Osteoblast (primary cell): ENCODE data around the gene SPTB. TPM values are rescaled to one million over a fixed set of nuclear protein-coding genes. Genes with fewer than 3 reads are reported as not detected.

Experiments used
- DNase-seq: peaks from one replicate; pipeline ENCODE4 v3.0.0; 2011; ENCODE audit warnings: low spot score, mixed read lengths; ENCODE audit not compliant: insufficient read length; ENCODE audit errors: missing footprints
- H2AFZ ChIP-seq: 2 replicates; pipeline ENCODE4 v1.6.0; 2011; ENCODE audit warnings: mild to moderate bottlenecking, low read length
- H3K27ac ChIP-seq: 2 replicates; pipeline ENCODE4 v1.5.1; 2011; ENCODE audit warnings: mild to moderate bottlenecking, low read depth, low read length, moderate library complexity
- H3K27me3 ChIP-seq: 2 replicates; pipeline ENCODE4 v1.6.0; 2012; ENCODE audit warnings: mild to moderate bottlenecking, control low read depth, inconsistent platforms, low read length, moderate library complexity; ENCODE audit not compliant: insufficient read depth
- H3K36me3 ChIP-seq: 2 replicates; pipeline ENCODE4 v1.5.1; 2011; ENCODE audit warnings: mild to moderate bottlenecking, low read length, control low read depth, moderate library complexity; ENCODE audit not compliant: insufficient read depth
- H3K4me1 ChIP-seq: 2 replicates; pipeline ENCODE4 v1.5.1; 2011; ENCODE audit warnings: mild to moderate bottlenecking, low read length, control low read depth, moderate library complexity; ENCODE audit not compliant: insufficient read depth
- H3K4me2 ChIP-seq: 2 replicates; pipeline ENCODE4 v1.6.0; 2011; ENCODE audit warnings: mild to moderate bottlenecking, low read length; ENCODE audit not compliant: insufficient read depth
- H3K4me3 ChIP-seq: fragments of 200-600 bp; sonication (generic); 3 replicates; pipeline ENCODE4 v1.5.1; 2012; ENCODE audit warnings: mild to moderate bottlenecking, low read length, inconsistent platforms; ENCODE audit not compliant: insufficient read depth
- H3K79me2 ChIP-seq: 2 replicates; pipeline ENCODE4 v1.6.0; 2012; ENCODE audit warnings: mild to moderate bottlenecking, low read length, control low read depth, inconsistent platforms; ENCODE audit not compliant: insufficient read depth
- H3K9me3 ChIP-seq: 2 replicates; pipeline ENCODE4 v1.5.1; 2011; ENCODE audit warnings: low read depth, low read length, control low read depth
- H4K20me1 ChIP-seq: 2 replicates; pipeline ENCODE4 v1.6.0; 2012; ENCODE audit warnings: mild to moderate bottlenecking, low read length, control low read depth; ENCODE audit not compliant: insufficient read depth
- total RNA-seq: library from RNA; depleted of rRNA; stranded (reverse); fragments of >200 nt; gene quantifications from 2 replicates; pipeline ENCODE4 v1.2.3, GENCODE V29; 2012
- TF ChIP-seq, protein P1 (sequence below): IDR thresholded peaks from 2 replicates; pipeline ENCODE4 v1.5.1; 2011; ENCODE audit warnings: mild to moderate bottlenecking, low read depth, low read length, moderate library complexity; ENCODE audit errors: extremely low read depth

SPTB gene
- total RNA-seq, 1 donor: under 0.01 TPM

DNA sequence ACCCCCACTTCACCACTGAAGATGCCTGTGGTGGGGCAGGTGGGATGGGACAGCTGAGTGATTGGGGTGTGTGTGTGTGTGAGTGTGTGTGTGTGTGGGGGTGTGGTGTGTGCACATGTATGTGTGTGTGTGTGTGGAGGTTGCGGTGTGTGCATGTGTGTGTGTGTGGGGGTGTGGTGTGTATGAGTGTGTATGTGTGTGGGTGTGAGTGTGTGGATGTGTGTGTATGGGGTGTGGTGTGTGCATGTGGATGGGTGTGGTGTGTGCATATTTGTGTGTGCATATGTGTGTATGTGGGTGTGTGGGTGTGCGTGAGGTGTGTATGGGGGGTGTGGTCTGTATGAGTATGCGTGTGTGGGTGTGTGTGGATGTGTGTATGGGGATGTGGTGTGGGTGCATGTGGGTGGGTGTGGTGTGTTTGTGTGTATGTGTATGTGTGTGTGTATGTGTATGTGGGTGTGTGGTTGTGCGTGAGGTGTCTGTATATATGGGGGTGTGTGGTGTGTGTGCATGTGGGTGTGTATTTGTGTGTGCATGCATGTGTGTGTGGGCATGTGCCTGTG, 113.9 kb downstream of the SPTB start:
- peaks cover 26% of the 10 kb centered on the region for H3K4me1 ChIP-seq
- H3K9me3 ChIP-seq: no peaks in the 10 kb centered on the region
- H3K27me3 ChIP-seq: peaks cover 11% of the 10 kb centered on the region
- no peaks in the 10 kb centered on the region for H3K79me2 ChIP-seq
- DNase-seq: no peak
- H2AFZ ChIP-seq: no peak overlapping the region
- H3K4me3 ChIP-seq: no peak overlapping the region
- no peak overlapping the region for H3K27ac ChIP-seq
- no peaks in the 10 kb centered on the region for H3K36me3 ChIP-seq
- no peaks in the 10 kb centered on the region for H4K20me1 ChIP-seq
- TF ChIP-seq, protein P1, sequence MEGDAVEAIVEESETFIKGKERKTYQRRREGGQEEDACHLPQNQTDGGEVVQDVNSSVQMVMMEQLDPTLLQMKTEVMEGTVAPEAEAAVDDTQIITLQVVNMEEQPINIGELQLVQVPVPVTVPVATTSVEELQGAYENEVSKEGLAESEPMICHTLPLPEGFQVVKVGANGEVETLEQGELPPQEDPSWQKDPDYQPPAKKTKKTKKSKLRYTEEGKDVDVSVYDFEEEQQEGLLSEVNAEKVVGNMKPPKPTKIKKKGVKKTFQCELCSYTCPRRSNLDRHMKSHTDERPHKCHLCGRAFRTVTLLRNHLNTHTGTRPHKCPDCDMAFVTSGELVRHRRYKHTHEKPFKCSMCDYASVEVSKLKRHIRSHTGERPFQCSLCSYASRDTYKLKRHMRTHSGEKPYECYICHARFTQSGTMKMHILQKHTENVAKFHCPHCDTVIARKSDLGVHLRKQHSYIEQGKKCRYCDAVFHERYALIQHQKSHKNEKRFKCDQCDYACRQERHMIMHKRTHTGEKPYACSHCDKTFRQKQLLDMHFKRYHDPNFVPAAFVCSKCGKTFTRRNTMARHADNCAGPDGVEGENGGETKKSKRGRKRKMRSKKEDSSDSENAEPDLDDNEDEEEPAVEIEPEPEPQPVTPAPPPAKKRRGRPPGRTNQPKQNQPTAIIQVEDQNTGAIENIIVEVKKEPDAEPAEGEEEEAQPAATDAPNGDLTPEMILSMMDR: no peak
- no peak overlapping the region for H3K4me2 ChIP-seq

DNA sequence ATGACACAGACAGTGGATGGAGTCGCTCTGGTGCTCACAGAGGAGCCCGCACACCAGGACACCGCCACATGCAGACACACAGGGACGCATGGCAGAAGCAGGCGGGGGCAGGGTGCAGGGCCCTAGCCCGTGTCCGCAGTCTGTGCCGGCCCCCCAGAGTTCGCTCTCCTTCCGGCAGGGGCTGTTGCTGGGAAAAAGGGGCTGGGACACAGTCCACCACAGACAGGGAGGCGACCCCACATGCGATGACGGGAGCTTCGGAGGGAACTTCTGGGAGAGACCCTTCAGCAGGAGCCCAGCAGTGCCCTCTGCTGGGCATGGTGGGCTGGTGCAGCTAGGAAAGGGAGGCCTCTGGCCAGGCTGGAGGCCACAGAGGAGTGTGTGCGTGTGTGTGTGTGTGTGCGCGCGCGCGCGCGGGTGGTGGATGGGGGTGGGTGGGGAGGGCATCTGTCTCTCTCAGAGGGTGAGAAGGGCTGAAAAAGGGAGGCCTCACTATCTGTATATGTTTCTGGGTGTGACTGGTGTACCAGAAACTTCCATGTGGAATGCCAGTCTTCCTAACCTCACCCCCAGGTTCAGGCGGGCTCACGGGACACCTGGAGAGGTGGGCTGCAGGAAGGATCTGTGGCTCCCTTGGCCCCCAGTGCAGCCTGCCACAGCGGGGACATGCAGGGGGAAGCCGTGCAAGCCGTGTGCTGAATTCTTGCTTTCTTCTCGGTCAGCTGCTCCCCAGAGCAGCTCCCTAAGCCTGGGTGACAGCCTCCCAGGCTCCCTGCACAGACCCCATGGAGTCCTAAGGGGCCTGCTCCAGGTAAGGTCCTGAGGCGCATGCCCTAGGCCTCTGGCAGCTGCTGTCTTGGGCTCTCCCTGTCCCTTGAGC, 114.8 kb downstream of the SPTB start:
- Histone ChIP-seq H3K4me2 (peak overlapping the region; percentile 79), H2AFZ (peak overlapping the region; percentile 92), H3K4me1 (peaks cover 26% of the 10 kb centered on the region)

DNA sequence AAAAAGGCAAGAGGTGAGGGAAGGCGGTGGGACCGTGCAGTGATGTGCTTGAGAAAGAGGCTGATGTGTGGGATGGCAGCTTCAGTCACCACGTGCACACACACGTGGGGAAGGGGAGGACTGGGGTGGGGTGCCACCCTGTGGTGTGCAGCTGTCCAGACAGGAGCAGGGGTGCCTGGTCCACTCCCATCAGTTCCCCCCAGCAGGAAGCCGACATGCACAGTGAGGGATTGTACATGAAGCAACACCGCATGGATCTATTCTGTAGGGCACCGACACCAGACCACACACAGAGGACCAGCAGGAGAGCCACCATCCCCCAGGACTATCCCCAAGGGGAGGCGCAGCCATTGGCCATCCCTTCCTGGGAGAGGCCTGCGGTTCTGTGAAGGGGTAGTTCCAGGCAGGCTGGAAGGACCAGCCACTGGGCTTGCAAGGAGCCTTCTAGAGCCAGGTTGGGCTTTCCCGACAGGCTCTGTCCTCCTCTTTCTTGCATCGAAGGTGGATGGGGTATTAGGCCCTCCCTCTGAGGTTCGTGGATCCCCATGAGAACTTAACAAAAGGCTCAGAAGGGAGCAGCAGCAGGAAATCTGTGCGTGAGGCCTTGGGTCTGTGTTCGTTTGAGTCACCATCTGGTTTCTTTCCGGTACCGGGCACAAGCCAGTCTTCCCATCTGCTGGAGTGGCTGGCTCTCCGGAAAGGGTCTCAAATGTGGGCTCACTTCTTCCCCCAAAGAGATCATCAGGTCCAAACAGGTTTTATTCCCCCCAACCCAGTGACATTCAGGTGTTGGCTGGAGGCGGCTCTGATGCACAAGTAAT, 115.7 kb downstream of the SPTB start:
- no peaks in the 10 kb centered on the region for H3K36me3 ChIP-seq
- DNase-seq: peak; percentile 93
- H3K4me1 ChIP-seq: peaks cover 29% of the 10 kb centered on the region
- TF ChIP-seq, protein P1: no peak
- H2AFZ ChIP-seq: peak overlapping the region; percentile 92
- H3K4me3 ChIP-seq: peak overlapping the region; percentile 56
- H3K79me2 ChIP-seq: no peaks in the 10 kb centered on the region
- peaks cover 12% of the 10 kb centered on the region for H3K27me3 ChIP-seq
- H3K27ac ChIP-seq: peak overlapping the region; percentile 56
- H4K20me1 ChIP-seq: no peaks in the 10 kb centered on the region
- peak overlapping the region; percentile 79 for H3K4me2 ChIP-seq
- H3K9me3 ChIP-seq: no peaks in the 10 kb centered on the region

More for the DNA sequence above, 114.8 kb downstream of the SPTB start:
- Histone ChIP-seq H3K9me3 (no peaks in the 10 kb centered on the region), H3K27ac (peak overlapping the region; percentile 56), H3K36me3 (no peaks in the 10 kb centered on the region), H3K27me3 (peaks cover 12% of the 10 kb centered on the region), H4K20me1 (no peaks in the 10 kb centered on the region), H3K79me2 (no peaks in the 10 kb centered on the region), H3K4me3 (peak overlapping the region; percentile 56)
- peak; percentile 97 for DNase-seq
- TF ChIP-seq, protein P1: peak; percentile 82
